SK-N-SH (cell line): ENCODE results near the gene MIEN1. TPM values are rescaled to one million over a fixed set of nuclear protein-coding genes. Genes with fewer than 3 reads are reported as not detected.

Experiments used
- CTCF ChIA-PET: fragments of 300-600, 350-600 bp; formaldehyde crosslinking; extraction: SDS; loops from one replicate; lab custom pipeline; 2021; lab: Yijun Ruan, JAX
- POLR2A ChIA-PET: fragments of 350-600 bp; sonication (Branson Sonifier 250); formaldehyde crosslinking; extraction: SDS; loops from one replicate; lab custom pipeline; 2020; ENCODE audit warnings: antibody characterized with exemption, inconsistent platforms; lab: Yijun Ruan, JAX
- DNase-seq: peaks from one replicate; pipeline ENCODE4 v3.0.0; 2012
- H2AFZ ChIP-seq: fragments of 200-600 bp; sonication (generic); 2 replicates; pipeline ENCODE4 v1.8.1; 2016; ENCODE audit warnings: antibody characterized with exemption, mild to moderate bottlenecking, low read depth
- H3F3A ChIP-seq: fragments of 200-600 bp; sonication (generic); replicated peaks from 2 replicates; pipeline ENCODE3; 2016; ENCODE audit warnings: antibody characterized with exemption, mild to moderate bottlenecking; ENCODE audit not compliant: insufficient read depth
- H3K27ac ChIP-seq, 2 experiments: fragments of 200-500 bp in 1 of 2; fragments of 200-600 bp in 1 of 2; sonication (Bioruptor generic) in 1 of 2; sonication (generic), shearing (Covaris generic) in 1 of 2; 2 replicates each; pipeline versions ENCODE4 v1.5.1 to v1.6.1; 2014 to 2016; ENCODE audit warnings: low read depth in 2 of 2, inconsistent platforms in 1 of 2, low read length in 1 of 2, mild to moderate bottlenecking in 1 of 2, mixed read lengths in 1 of 2
- H3K27me3 ChIP-seq: fragments of 200-600 bp; sonication (generic), shearing (Covaris generic); 2 replicates; pipeline ENCODE4 v1.6.1; 2016; ENCODE audit warnings: mixed run types; ENCODE audit not compliant: insufficient read depth
- H3K36me3 ChIP-seq, 2 experiments: fragments of 200-500 bp in 1 of 2; fragments of 200-600 bp in 1 of 2; sonication (Bioruptor generic) in 1 of 2; sonication (generic) in 1 of 2; replicated peaks in 1 of 2; 2 replicates each; pipeline versions ENCODE3 to v1.5.1; 2014 to 2016; ENCODE audit warnings: low read length in 1 of 2, mild to moderate bottlenecking in 1 of 2; ENCODE audit not compliant: insufficient read depth in 2 of 2, control insufficient read depth in 1 of 2
- H3K4me1 ChIP-seq, 2 experiments: fragments of 200-500 bp in 1 of 2; fragments of 200-600 bp in 1 of 2; sonication (Bioruptor generic) in 1 of 2; sonication (generic), shearing (Covaris generic) in 1 of 2; 2 replicates each; pipeline versions ENCODE4 v1.5.1 to v1.6.1; 2014 to 2016; ENCODE audit warnings: low read depth in 1 of 2, low read length in 1 of 2, mixed run types in 1 of 2; ENCODE audit not compliant: insufficient read depth in 2 of 2, control insufficient read depth in 1 of 2
- H3K4me2 ChIP-seq: fragments of 200-600 bp; sonication (generic), shearing (Covaris generic); 2 replicates; pipeline ENCODE4 v1.6.1; 2017; ENCODE audit warnings: mixed run types
- H3K4me3 ChIP-seq, 2 experiments: fragments of 200-500 bp in 1 of 2; fragments of 200-600 bp in 1 of 2; sonication (Bioruptor generic) in 1 of 2; sonication (generic), shearing (Covaris generic) in 1 of 2; 2 replicates each; pipeline versions ENCODE4 v1.5.1 to v1.8.1; 2014 to 2016; ENCODE audit warnings: low read depth in 2 of 2, inconsistent platforms in 1 of 2, low read length in 1 of 2, mild to moderate bottlenecking in 1 of 2, mixed read lengths in 1 of 2, moderate library complexity in 1 of 2
- H3K79me2 ChIP-seq: fragments of 200-600 bp; sonication (generic); 2 replicates; pipeline ENCODE4 v1.8.1; 2017; ENCODE audit warnings: mild to moderate bottlenecking; ENCODE audit not compliant: insufficient read depth
- H3K9ac ChIP-seq: fragments of 200-600 bp; sonication (generic); 2 replicates; pipeline ENCODE4 v1.6.1; 2017; ENCODE audit warnings: mixed run types
- H3K9me2 ChIP-seq: fragments of 200-600 bp; sonication (generic); 2 replicates; pipeline ENCODE4 v1.6.1; 2017; ENCODE audit warnings: mixed run types
- H3K9me3 ChIP-seq: fragments of 200-600 bp; sonication (generic); 2 replicates; pipeline ENCODE4 v1.6.1; 2017; ENCODE audit warnings: mixed run types, mild to moderate bottlenecking, moderate library complexity
- H4K20me1 ChIP-seq: fragments of 200-600 bp; sonication (generic); 2 replicates; pipeline ENCODE4 v1.6.1; 2017; ENCODE audit warnings: mild to moderate bottlenecking, mixed run types; ENCODE audit not compliant: insufficient read depth
- EZH2phosphoT487 ChIP-seq: fragments of 200-600 bp; sonication (generic); IDR thresholded peaks from 2 replicates; pipeline ENCODE4 v1.6.1; 2017; ENCODE audit warnings: low read depth, mixed run types, mild to moderate bottlenecking, antibody characterized with exemption, moderate library complexity, borderline replicate concordance
- FOSL2 ChIP-seq: IDR thresholded peaks from 2 replicates; pipeline ENCODE4 v1.4.0; 2012; ENCODE audit warnings: low read depth, mild to moderate bottlenecking, moderate library complexity, borderline replicate concordance
- GABPA ChIP-seq: IDR thresholded peaks from 2 replicates; pipeline ENCODE4 v1.4.0; 2012; ENCODE audit warnings: low read depth, mild to moderate bottlenecking
- GATA2 ChIP-seq: sonication (generic); formaldehyde crosslinking; IDR thresholded peaks from 2 replicates; pipeline ENCODE4 v1.5.0; 2020; ENCODE audit warnings: mild to moderate bottlenecking, missing genetic modification reagents
- MEF2A ChIP-seq: IDR thresholded peaks from 2 replicates; pipeline ENCODE4 v1.4.0; 2012; ENCODE audit warnings: low read depth, borderline replicate concordance
- MXI1 ChIP-seq: IDR thresholded peaks from 2 replicates; pipeline ENCODE4 v1.6.1; 2012; ENCODE audit warnings: mild to moderate bottlenecking, low read depth, low read length, improper control_type of control experiment
- NFIC ChIP-seq: IDR thresholded peaks from 2 replicates; pipeline ENCODE4 v1.4.0; 2012; ENCODE audit warnings: borderline replicate concordance
- RAD21 ChIP-seq: IDR thresholded peaks from 2 replicates; pipeline ENCODE4 v1.6.1; 2012; ENCODE audit warnings: mild to moderate bottlenecking, low read length
- RCOR1 ChIP-seq: fragments of 150-350 bp; IDR thresholded peaks from 2 replicates; pipeline ENCODE4 v1.6.1; 2017; ENCODE audit warnings: antibody characterized with exemption, low read length
- RXRA ChIP-seq: IDR thresholded peaks from 2 replicates; pipeline ENCODE4 v1.4.0; 2012; ENCODE audit warnings: low read depth, mild to moderate bottlenecking, borderline replicate concordance
- SMC3 ChIP-seq: IDR thresholded peaks from 2 replicates; pipeline ENCODE4 v1.6.1; 2012; ENCODE audit warnings: low read depth, low read length, improper control_type of control experiment
- TAF1 ChIP-seq: IDR thresholded peaks from 2 replicates; pipeline ENCODE4 v1.6.1; 2012; ENCODE audit warnings: low read depth, mild to moderate bottlenecking, low read length, moderate library complexity, borderline replicate concordance
- TCF12 ChIP-seq: IDR thresholded peaks from 2 replicates; pipeline ENCODE4 v1.4.0; 2012
- TEAD4 ChIP-seq: IDR thresholded peaks from 2 replicates; pipeline ENCODE4 v1.4.0; 2012; ENCODE audit warnings: mild to moderate bottlenecking, borderline replicate concordance; ENCODE audit not compliant: insufficient read depth
- WGBS: methylation state at CpG from one replicate; pipeline ENCODE4 v1.1.6; 2017; ENCODE audit warnings: low lambda C conversion rate; 5-methylcytosine and 5-hydroxymethylcytosine counted together
- polyA plus RNA-seq, 3 experiments: library from polyadenylated mRNA; depleted of rRNA; stranded (reverse); fragments of >200 nt; gene quantifications; 2 replicates each; pipeline ENCODE4 v1.2.3, GENCODE V29; 2012
- TF ChIP-seq, protein P1 (sequence below): fragments of 200-600 bp; sonication (generic); IDR thresholded peaks from 2 replicates; pipeline ENCODE4 v1.6.1; 2017; ENCODE audit warnings: antibody characterized with exemption, mild to moderate bottlenecking, moderate library complexity
- TF ChIP-seq, protein P2 (sequence below): IDR thresholded peaks from 2 replicates; pipeline ENCODE4 v1.6.1; 2012; ENCODE audit warnings: mild to moderate bottlenecking, low read depth, low read length, moderate library complexity
- TF ChIP-seq, protein P3 (sequence below): fragments of 150-350 bp; IDR thresholded peaks from 2 replicates; pipeline ENCODE4 v1.6.1; 2016; ENCODE audit warnings: mild to moderate bottlenecking, low read depth, low read length
- TF ChIP-seq, protein P4 (sequence below): IDR thresholded peaks from 2 replicates; pipeline ENCODE4 v1.4.0; 2012; ENCODE audit warnings: low read depth, borderline replicate concordance

Gene MIEN1
- polyA plus RNA-seq, 1 of the 3 experiments (the other 2 are of a cell fraction): 100 TPM

DNA sequence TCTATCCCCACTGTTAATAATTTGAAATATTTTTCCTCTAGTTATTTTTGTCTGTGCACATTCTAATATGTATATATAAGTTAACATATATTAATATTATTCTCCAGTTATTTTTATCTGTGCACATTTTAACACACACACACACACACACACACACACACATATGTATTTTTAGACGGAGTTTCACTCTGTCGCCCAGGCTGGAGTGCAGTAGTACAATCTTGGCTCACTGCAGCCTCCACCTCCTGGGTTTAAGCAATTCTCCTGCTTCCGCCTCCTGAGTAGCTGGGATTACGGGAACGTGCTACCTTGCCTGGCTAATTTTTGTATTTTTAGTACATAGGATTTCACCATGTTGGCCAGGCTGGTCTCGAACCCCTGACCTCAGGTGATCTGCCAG, 12.7 kb downstream of the MIEN1 start:
- CTCF ChIA-PET: no interaction called here
- Histone ChIP-seq H3K9ac (no peak overlapping the region), H2AFZ (no peak overlapping the region), H3K79me2 (no peaks in the 10 kb centered on the region), H3K4me2 (no peak overlapping the region), H3K27ac (no peak overlapping the region), H3K4me3 (no peak overlapping the region), H3F3A (no peaks in the 10 kb centered on the region), H3K9me2 (no peaks in the 10 kb centered on the region), H4K20me1 (no peaks in the 10 kb centered on the region), H3K27me3 (no peaks in the 10 kb centered on the region; the same call in 1 of the 2 replicates), H3K36me3 (no peaks in the 10 kb centered on the region), H3K9me3 (no peaks in the 10 kb centered on the region), H3K4me1 (no peaks in the 10 kb centered on the region)
- 90% methylated on average over 6 of the region's 6 CpGs for WGBS
- no peak for DNase-seq
- TF ChIP-seq GATA2 (CRISPR knock-in tag) (no peak), GABPA (no peak), MEF2A (no peak), TEAD4 (no peak), RCOR1 (no peak), NFIC (no peak), TCF12 (no peak), EZH2phosphoT487 (no peak), SMC3 (no peak), RAD21 (no peak), RXRA (no peak), TAF1 (no peak), FOSL2 (no peak), MXI1 (no peak)
- TF ChIP-seq, protein P1, sequence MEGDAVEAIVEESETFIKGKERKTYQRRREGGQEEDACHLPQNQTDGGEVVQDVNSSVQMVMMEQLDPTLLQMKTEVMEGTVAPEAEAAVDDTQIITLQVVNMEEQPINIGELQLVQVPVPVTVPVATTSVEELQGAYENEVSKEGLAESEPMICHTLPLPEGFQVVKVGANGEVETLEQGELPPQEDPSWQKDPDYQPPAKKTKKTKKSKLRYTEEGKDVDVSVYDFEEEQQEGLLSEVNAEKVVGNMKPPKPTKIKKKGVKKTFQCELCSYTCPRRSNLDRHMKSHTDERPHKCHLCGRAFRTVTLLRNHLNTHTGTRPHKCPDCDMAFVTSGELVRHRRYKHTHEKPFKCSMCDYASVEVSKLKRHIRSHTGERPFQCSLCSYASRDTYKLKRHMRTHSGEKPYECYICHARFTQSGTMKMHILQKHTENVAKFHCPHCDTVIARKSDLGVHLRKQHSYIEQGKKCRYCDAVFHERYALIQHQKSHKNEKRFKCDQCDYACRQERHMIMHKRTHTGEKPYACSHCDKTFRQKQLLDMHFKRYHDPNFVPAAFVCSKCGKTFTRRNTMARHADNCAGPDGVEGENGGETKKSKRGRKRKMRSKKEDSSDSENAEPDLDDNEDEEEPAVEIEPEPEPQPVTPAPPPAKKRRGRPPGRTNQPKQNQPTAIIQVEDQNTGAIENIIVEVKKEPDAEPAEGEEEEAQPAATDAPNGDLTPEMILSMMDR: no peak
- TF ChIP-seq, protein P2, sequence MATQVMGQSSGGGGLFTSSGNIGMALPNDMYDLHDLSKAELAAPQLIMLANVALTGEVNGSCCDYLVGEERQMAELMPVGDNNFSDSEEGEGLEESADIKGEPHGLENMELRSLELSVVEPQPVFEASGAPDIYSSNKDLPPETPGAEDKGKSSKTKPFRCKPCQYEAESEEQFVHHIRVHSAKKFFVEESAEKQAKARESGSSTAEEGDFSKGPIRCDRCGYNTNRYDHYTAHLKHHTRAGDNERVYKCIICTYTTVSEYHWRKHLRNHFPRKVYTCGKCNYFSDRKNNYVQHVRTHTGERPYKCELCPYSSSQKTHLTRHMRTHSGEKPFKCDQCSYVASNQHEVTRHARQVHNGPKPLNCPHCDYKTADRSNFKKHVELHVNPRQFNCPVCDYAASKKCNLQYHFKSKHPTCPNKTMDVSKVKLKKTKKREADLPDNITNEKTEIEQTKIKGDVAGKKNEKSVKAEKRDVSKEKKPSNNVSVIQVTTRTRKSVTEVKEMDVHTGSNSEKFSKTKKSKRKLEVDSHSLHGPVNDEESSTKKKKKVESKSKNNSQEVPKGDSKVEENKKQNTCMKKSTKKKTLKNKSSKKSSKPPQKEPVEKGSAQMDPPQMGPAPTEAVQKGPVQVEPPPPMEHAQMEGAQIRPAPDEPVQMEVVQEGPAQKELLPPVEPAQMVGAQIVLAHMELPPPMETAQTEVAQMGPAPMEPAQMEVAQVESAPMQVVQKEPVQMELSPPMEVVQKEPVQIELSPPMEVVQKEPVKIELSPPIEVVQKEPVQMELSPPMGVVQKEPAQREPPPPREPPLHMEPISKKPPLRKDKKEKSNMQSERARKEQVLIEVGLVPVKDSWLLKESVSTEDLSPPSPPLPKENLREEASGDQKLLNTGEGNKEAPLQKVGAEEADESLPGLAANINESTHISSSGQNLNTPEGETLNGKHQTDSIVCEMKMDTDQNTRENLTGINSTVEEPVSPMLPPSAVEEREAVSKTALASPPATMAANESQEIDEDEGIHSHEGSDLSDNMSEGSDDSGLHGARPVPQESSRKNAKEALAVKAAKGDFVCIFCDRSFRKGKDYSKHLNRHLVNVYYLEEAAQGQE: no peak
- TF ChIP-seq, protein P3, sequence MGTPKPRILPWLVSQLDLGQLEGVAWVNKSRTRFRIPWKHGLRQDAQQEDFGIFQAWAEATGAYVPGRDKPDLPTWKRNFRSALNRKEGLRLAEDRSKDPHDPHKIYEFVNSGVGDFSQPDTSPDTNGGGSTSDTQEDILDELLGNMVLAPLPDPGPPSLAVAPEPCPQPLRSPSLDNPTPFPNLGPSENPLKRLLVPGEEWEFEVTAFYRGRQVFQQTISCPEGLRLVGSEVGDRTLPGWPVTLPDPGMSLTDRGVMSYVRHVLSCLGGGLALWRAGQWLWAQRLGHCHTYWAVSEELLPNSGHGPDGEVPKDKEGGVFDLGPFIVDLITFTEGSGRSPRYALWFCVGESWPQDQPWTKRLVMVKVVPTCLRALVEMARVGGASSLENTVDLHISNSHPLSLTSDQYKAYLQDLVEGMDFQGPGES: no peak
- TF ChIP-seq, protein P4, sequence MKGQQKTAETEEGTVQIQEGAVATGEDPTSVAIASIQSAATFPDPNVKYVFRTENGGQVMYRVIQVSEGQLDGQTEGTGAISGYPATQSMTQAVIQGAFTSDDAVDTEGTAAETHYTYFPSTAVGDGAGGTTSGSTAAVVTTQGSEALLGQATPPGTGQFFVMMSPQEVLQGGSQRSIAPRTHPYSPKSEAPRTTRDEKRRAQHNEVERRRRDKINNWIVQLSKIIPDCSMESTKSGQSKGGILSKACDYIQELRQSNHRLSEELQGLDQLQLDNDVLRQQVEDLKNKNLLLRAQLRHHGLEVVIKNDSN: no peak
- POLR2A ChIA-PET: no interaction called here
